ENCODE results near the gene MFSD6. TPM values are rescaled to one million over a fixed set of nuclear protein-coding genes. Genes with fewer than 3 reads are reported as not detected.

Gene MFSD6
- total RNA-seq, 6 experiments from 2014 or later: 3.2 to 10.4 (median 9.5) TPM

- no peak overlapping the region for H3K4me3 Mint-ChIP-seq
- H3K27me3 Mint-ChIP-seq (ENCODE audit: insufficient read depth): peaks cover 3% of the 10 kb centered on the region
- no peaks in the 10 kb centered on the region for H3K36me3 Mint-ChIP-seq (ENCODE audit: low read depth)
- no peak for DNase-seq
- H3K27ac Mint-ChIP-seq: no peak overlapping the region
- no peaks in the 10 kb centered on the region for H3K9me3 Mint-ChIP-seq
- TF ChIP-seq CTCF (IDR thresholded peaks at IDR 0.05): no peak
- peaks cover 27% of the 10 kb centered on the region for H3K4me1 Mint-ChIP-seq (ENCODE audit: low read depth)
Observed at GRCh38 chr2:190376083-190376482, 32.1 kb upstream of the MFSD6 start.

- Mint-ChIP-seq H3K27ac (no peak overlapping the region), H3K4me1 (ENCODE audit: low read depth) (peaks cover 27% of the 10 kb centered on the region), H3K27me3 (ENCODE audit: insufficient read depth) (peaks cover 3% of the 10 kb centered on the region), H3K9me3 (no peaks in the 10 kb centered on the region), H3K4me3 (no peak overlapping the region), H3K36me3 (ENCODE audit: low read depth) (no peaks in the 10 kb centered on the region)
- DNase-seq: no peak
- TF ChIP-seq CTCF (IDR thresholded peaks at IDR 0.05): no peak
Observed at GRCh38 chr2:190376591-190377245, 31.4 kb upstream of the MFSD6 start.

GRCh38 chr2:190378880-190379237 is 29.3 kb upstream of the MFSD6 start:
- H3K4me1 Mint-ChIP-seq (ENCODE audit: low read depth): peaks cover 22% of the 10 kb centered on the region

GRCh38 chr2:190379249-190379964 is 28.7 kb upstream of the MFSD6 start:
- TF ChIP-seq CTCF (IDR thresholded peaks at IDR 0.05): no peak
- Mint-ChIP-seq H3K9me3 (no peaks in the 10 kb centered on the region), H3K36me3 (ENCODE audit: low read depth) (no peaks in the 10 kb centered on the region), H3K27ac (peak overlapping the region; percentile 53; the same call in 1 of the 2 replicates), H3K4me1 (ENCODE audit: low read depth) (peaks cover 22% of the 10 kb centered on the region), H3K4me3 (no peak overlapping the region), H3K27me3 (ENCODE audit: insufficient read depth) (peaks cover 3% of the 10 kb centered on the region)
- no peak for DNase-seq

More at GRCh38 chr2:190378880-190379237, 29.3 kb upstream of the MFSD6 start:
- Mint-ChIP-seq H3K27ac (peak overlapping the region; percentile 69; the same call in 1 of the 2 replicates), H3K4me3 (peak overlapping the region; percentile 81; the same call in 1 of the 2 replicates), H3K9me3 (no peaks in the 10 kb centered on the region), H3K27me3 (ENCODE audit: insufficient read depth) (peaks cover 3% of the 10 kb centered on the region), H3K36me3 (ENCODE audit: low read depth) (no peaks in the 10 kb centered on the region)
- DNase-seq: no peak
- no peak for TF ChIP-seq CTCF (IDR thresholded peaks at IDR 0.05)

GRCh38 chr2:190380962-190381412 is 27.2 kb upstream of the MFSD6 start:
- Mint-ChIP-seq H3K27me3 (ENCODE audit: insufficient read depth) (peaks cover 3% of the 10 kb centered on the region), H3K4me3 (no peak overlapping the region), H3K9me3 (no peaks in the 10 kb centered on the region), H3K4me1 (ENCODE audit: low read depth) (peaks cover 22% of the 10 kb centered on the region), H3K27ac (no peak overlapping the region), H3K36me3 (ENCODE audit: low read depth) (no peaks in the 10 kb centered on the region)
- no peak for DNase-seq
- TF ChIP-seq CTCF (IDR thresholded peaks at IDR 0.05): no peak
